K562 (cell line): Measurements from ENCODE around the gene OSBP2. TPM values are rescaled to one million over a fixed set of nuclear protein-coding genes. Genes with fewer than 3 reads are reported as not detected.

Source experiments
- ATAC-seq: fragments of 200-7000 bp; cut with Tn5 transposase; 3 replicates; pipeline ENCODE4 v1.9.1; 2020; ENCODE audit warnings: moderate library complexity
- BruUV-seq: library from RNA; stranded (reverse); fragments of 400-500 nt; replicated peaks from 2 replicates; lab custom pipeline; 2021; lab: Mats Ljungman, UMichigan
- CTCF ChIA-PET: fragments of 300-600 bp; formaldehyde crosslinking; extraction: SDS; loops from one replicate; lab custom pipeline; 2021; ENCODE audit warnings: low intra/inter-chr PET ratio; lab: Yijun Ruan, JAX
- POLR2A ChIA-PET: fragments of 300-600, 350-650 bp; sonication (Branson Sonifier 250); formaldehyde crosslinking; extraction: SDS; loops from one replicate; lab custom pipeline; 2021; ENCODE audit warnings: antibody characterized with exemption, inconsistent platforms; lab: Yijun Ruan, JAX
- DNase-seq, 4 experiments: peaks; one replicate each; pipeline versions ENCODE4 v3.0.0 to v3.0.0-alpha.2; 2011 to 2018; ENCODE audit warnings: low spot score in 3 of 4, mixed read lengths in 3 of 4; ENCODE audit errors: extremely low read depth in 1 of 4
- FAIRE-seq: peaks from 2 replicates; lab custom pipeline; 2011; peaks lifted over from hg19 to GRCh38; lab: Jason Lieb, UNC
- H2AFZ ChIP-seq: 2 replicates; pipeline ENCODE4 v1.6.0; 2011; ENCODE audit warnings: low read depth, low read length, control low read depth, inconsistent platforms
- H3K27ac ChIP-seq: fragments of 200-600 bp; 3 replicates; pipeline ENCODE4 v1.8.0; 2011; ENCODE audit warnings: low read depth, mild to moderate bottlenecking, control low read depth, inconsistent platforms, low read length, moderate library complexity, mixed read lengths; ENCODE audit errors: extremely low read depth
- H3K27me3 ChIP-seq, 2 experiments: fragments of 300-600 bp in 1 of 2; 2 replicates in 1 of 2; 3 replicates in 1 of 2; pipeline versions ENCODE4 v1.6.0 to v1.8.0; 2011; ENCODE audit warnings: inconsistent platforms in 2 of 2, low read length in 2 of 2, mild to moderate bottlenecking in 1 of 2, mixed read lengths in 1 of 2, moderate library complexity in 1 of 2; ENCODE audit not compliant: control insufficient read depth in 2 of 2, insufficient read depth in 2 of 2
- H3K36me3 ChIP-seq: fragments of 300-600 bp; 3 replicates; pipeline ENCODE4 v1.8.0; 2011; ENCODE audit warnings: mild to moderate bottlenecking, low read length, inconsistent platforms; ENCODE audit not compliant: control insufficient read depth, insufficient read depth
- H3K4me1 ChIP-seq, 2 experiments: fragments of 200-600 bp in 1 of 2; replicated peaks in 1 of 2; 2 replicates in 1 of 2; 3 replicates in 1 of 2; pipeline versions ENCODE4 v1.5.1 to v1.8.0; 2011; ENCODE audit warnings: inconsistent platforms in 2 of 2, low read length in 2 of 2, mild to moderate bottlenecking in 1 of 2, mixed read lengths in 1 of 2, moderate library complexity in 1 of 2; ENCODE audit not compliant: control insufficient read depth in 2 of 2, insufficient read depth in 2 of 2
- H3K4me2 ChIP-seq: 2 replicates; pipeline ENCODE4 v1.6.1; 2011; ENCODE audit warnings: low read length, control low read depth, inconsistent platforms, mixed read lengths; ENCODE audit not compliant: insufficient read depth
- H3K4me3 ChIP-seq: fragments of 200-600 bp; sonication (generic), shearing (Covaris generic); 2 replicates; pipeline ENCODE4 v1.5.1; 2016; ENCODE audit warnings: control low read depth, inconsistent platforms
- H3K79me2 ChIP-seq: fragments of 200-600 bp; 3 replicates; pipeline ENCODE4 v1.8.0; 2011; ENCODE audit warnings: low read length, inconsistent platforms; ENCODE audit not compliant: control insufficient read depth, insufficient read depth
- H3K9ac ChIP-seq, 2 experiments: 2 replicates each; pipeline versions ENCODE4 v1.6.0 to v1.6.1; 2011; ENCODE audit warnings: low read depth in 2 of 2, low read length in 2 of 2, control low read depth in 1 of 2, inconsistent platforms in 1 of 2, mild to moderate bottlenecking in 1 of 2, mixed read lengths in 1 of 2; ENCODE audit not compliant: insufficient read depth in 1 of 2
- H3K9me1 ChIP-seq: one replicate; pipeline ENCODE4 v1.6.0; 2011; ENCODE audit warnings: inconsistent platforms, mild to moderate bottlenecking, low read length, moderate library complexity; ENCODE audit not compliant: control insufficient read depth, insufficient read depth
- H3K9me3 ChIP-seq: replicated peaks from 2 replicates; pipeline ENCODE4 v1.5.1; 2011; ENCODE audit warnings: low read depth, low read length, inconsistent platforms; ENCODE audit not compliant: control insufficient read depth, insufficient read depth
- H4K20me1 ChIP-seq: replicated peaks from 2 replicates; pipeline ENCODE4 v1.6.1; 2011; ENCODE audit warnings: low read length, inconsistent platforms, mixed read lengths; ENCODE audit not compliant: control insufficient read depth, insufficient read depth
- ATF1 ChIP-seq, 2 experiments: fragments of 450-650 bp in 1 of 2; IDR thresholded peaks; 2 replicates each; pipeline ENCODE4 v1.6.1; 2016; ENCODE audit warnings: missing compliant biosample characterization in 1 of 2, missing genetic modification characterization in 1 of 2
- BACH1 ChIP-seq: fragments of 200-800 bp; sonication (Bioruptor generic); IDR thresholded peaks from 2 replicates; pipeline ENCODE4 v1.6.1; 2016; ENCODE audit warnings: missing genetic modification characterization, missing compliant biosample characterization
- CBX3 ChIP-seq, 2 experiments: IDR thresholded peaks; 1 replicate in 1 of 2; 2 replicates in 1 of 2; pipeline ENCODE4 v1.6.1; 2012; ENCODE audit warnings: inconsistent platforms in 2 of 2, low read length in 2 of 2, borderline replicate concordance in 1 of 2, control low read depth in 1 of 2
- CXXC5 ChIP-seq: fragments of 250-450 bp; sonication (Bioruptor Pico); IDR thresholded peaks from 2 replicates; pipeline ENCODE4 v1.8.0; 2022; ENCODE audit warnings: inconsistent platforms, mild to moderate bottlenecking, moderate library complexity
- ELF1 ChIP-seq: fragments of 200-800 bp; sonication (Bioruptor generic); IDR thresholded peaks from 2 replicates; pipeline ENCODE4 v1.6.1; 2016; ENCODE audit warnings: missing genetic modification characterization, missing compliant biosample characterization
- ESRRB ChIP-seq: fragments of 250-450 bp; sonication (Bioruptor Pico); IDR thresholded peaks from 2 replicates; pipeline ENCODE4 v1.5.0; 2020; ENCODE audit warnings: mild to moderate bottlenecking, moderate library complexity, borderline replicate concordance
- FUS ChIP-seq: fragments of 200-400 bp; formaldehyde crosslinking; optimal IDR thresholded peaks from 2 replicates; pipeline ENCODE3; 2017; ENCODE audit warnings: low read depth, low read length
- HDGF ChIP-seq: fragments of 450-650 bp; IDR thresholded peaks from 2 replicates; pipeline ENCODE4 v1.6.1; 2016
- HMG20A ChIP-seq: fragments of 450-650 bp; formaldehyde crosslinking; conservative IDR thresholded peaks from 2 replicates; pipeline ENCODE4 v1.4.0; 2020; ENCODE audit warnings: mild to moderate bottlenecking, mixed read lengths
- MECOM ChIP-seq: fragments of 250-450 bp; sonication (Bioruptor Pico); IDR thresholded peaks from 2 replicates; pipeline ENCODE4 v1.8.0; 2022; ENCODE audit warnings: inconsistent platforms
- NCOA6 ChIP-seq: fragments of 450-650 bp; IDR thresholded peaks from 2 replicates; pipeline ENCODE4 v1.6.1; 2017; ENCODE audit warnings: mild to moderate bottlenecking
- SLC30A9 ChIP-seq: fragments of 250-450 bp; sonication (Bioruptor Pico); IDR thresholded peaks from 2 replicates; pipeline ENCODE4 v1.8.0; 2022; ENCODE audit warnings: mild to moderate bottlenecking, moderate library complexity
- YY1 ChIP-seq, 3 experiments: IDR thresholded peaks; 2 replicates each; pipeline ENCODE4 v1.6.1; 2011; ENCODE audit warnings: low read length in 2 of 3, mild to moderate bottlenecking in 2 of 3, moderate library complexity in 2 of 3, borderline replicate concordance in 1 of 3, control low read depth in 1 of 3, low read depth in 1 of 3; ENCODE audit not compliant: insufficient read depth in 3 of 3, insufficient replicate concordance in 2 of 3, control insufficient read depth in 1 of 3, insufficient read length in 1 of 3; ENCODE audit errors: extremely low read depth in 1 of 3
- ZNF197 ChIP-seq: fragments of 200-800 bp; sonication (Bioruptor generic); IDR thresholded peaks from 2 replicates; pipeline ENCODE4 v1.6.1; 2016; ENCODE audit warnings: low read depth, missing genetic modification characterization, missing compliant biosample characterization
- ZNF449 ChIP-seq: fragments of 250-450 bp; sonication (Bioruptor Pico); IDR thresholded peaks from 2 replicates; pipeline ENCODE4 v1.8.0; 2022; ENCODE audit warnings: moderate library complexity, mild to moderate bottlenecking, inconsistent platforms
- ZNF764 ChIP-seq: fragments of 250-450 bp; sonication (Bioruptor Pico); IDR thresholded peaks from 2 replicates; pipeline ENCODE4 v1.4.0; 2020; ENCODE audit warnings: low read depth, mild to moderate bottlenecking, moderate library complexity
- WGBS: fragments of 100-300 bp; shearing (Covaris generic); methylation state at CpG from one replicate; pipeline ENCODE4 v1.1.6; 2016; ENCODE audit warnings: low coverage, mixed read lengths; ENCODE audit not compliant: insufficient coverage; ENCODE audit errors: missing lambda C conversion rate; 5-methylcytosine and 5-hydroxymethylcytosine counted together
- in situ Hi-C: fragments of 300-500 bp; cut with MboI; formaldehyde crosslinking; loops from 4 replicates; pipeline ENCODE4 v1.15.0; 2018; ENCODE audit warnings: inconsistent platforms, mixed read lengths
- intact Hi-C: fragments of 100-400 bp; cut with micrococcal nuclease; formaldehyde crosslinking; loops from 2 replicates; pipeline ENCODE4 v1.14.2; 2022
- polyA plus RNA-seq, 8 experiments: library from polyadenylated mRNA; depleted of rRNA in 4 of 8; stranded (reverse) in 5 of 8; unstranded in 3 of 8; fragments of >200 nt; fragmentation: Nextera tagmentation in 2 of 8; fragmentation: Illumina TruSeq in 1 of 8; extraction: Ambion mirVana in 2 of 8; extraction: Trizol in 1 of 8; gene quantifications; 2 replicates each; pipeline versions ENCODE4 v1.2.1 to v1.2.3, GENCODE V29; 2011 to 2014; ENCODE audit warnings: inconsistent platforms in 1 of 8, missing spikeins in 1 of 8
- total RNA-seq, 7 experiments: library from RNA; depleted of rRNA in 6 of 7; stranded (reverse); fragments of >200 nt in 6 of 7; fragmentation: Illumina TruSeq in 2 of 7; extraction: Trizol in 2 of 7; gene quantifications; 2 replicates each; pipeline versions ENCODE4 v1.2.1 to v1.2.3, GENCODE V29; 2011 to 2021; ENCODE audit warnings: low replicate concordance in 1 of 7
- TF ChIP-seq, protein P1 (sequence below): fragments of 250-450 bp; sonication (Bioruptor Pico); IDR thresholded peaks from 2 replicates; pipeline ENCODE4 v1.4.0; 2020

OSBP2 gene
- total and polyA plus RNA-seq, 9 of the 15 experiments (the other 6 are each of a cell fraction or from before 2014, with no cell fraction given): 0.52 to 29.5 (median 21.6) TPM

- Histone ChIP-seq H3K4me2 (no peak overlapping the region), H3K4me1 (peaks cover 7 to 11% of the 10 kb centered on the region in 2 experiments; a peak in 4 of 5 replicates), H3K27me3 (no peaks in the 10 kb centered on the region), H3K9ac (no peak overlapping the region), H3K9me3 (no peaks in the 10 kb centered on the region), H3K36me3 (no peaks in the 10 kb centered on the region), H3K79me2 (no peaks in the 10 kb centered on the region), H3K4me3 (no peak overlapping the region), H2AFZ (no peak overlapping the region), H3K27ac (no peak overlapping the region), H4K20me1 (no peaks in the 10 kb centered on the region), H3K9me1 (no peaks in the 10 kb centered on the region)
- CTCF ChIA-PET: no interaction called here
- no peak for ATAC-seq
- no peak for FAIRE-seq
- no peak for DNase-seq
- WGBS: 50% methylated on average over 1 of the region's 1 CpG
- POLR2A ChIA-PET: interaction anchor here (0.7 kb wide), 1 partner anchor 13 kb away, joined by 3 read pairs; no protein-coding TSS in a partner anchor
- intact Hi-C loops (no loop called here), in situ Hi-C loops (no loop called here)
- BruUV-seq: no TSS peak
- no peak for TF ChIP-seq YY1 (IDR thresholded peaks at IDR 0.05; ENCODE audit: borderline replicate concordance in 1 of 3, control insufficient read depth in 1 of 3, extremely low read depth in 1 of 3, insufficient read depth in 3 of 3, insufficient read length in 1 of 3, insufficient replicate concordance in 2 of 3, low read depth in 1 of 3, low read length in 2 of 3)
- TF ChIP-seq, protein P1, sequence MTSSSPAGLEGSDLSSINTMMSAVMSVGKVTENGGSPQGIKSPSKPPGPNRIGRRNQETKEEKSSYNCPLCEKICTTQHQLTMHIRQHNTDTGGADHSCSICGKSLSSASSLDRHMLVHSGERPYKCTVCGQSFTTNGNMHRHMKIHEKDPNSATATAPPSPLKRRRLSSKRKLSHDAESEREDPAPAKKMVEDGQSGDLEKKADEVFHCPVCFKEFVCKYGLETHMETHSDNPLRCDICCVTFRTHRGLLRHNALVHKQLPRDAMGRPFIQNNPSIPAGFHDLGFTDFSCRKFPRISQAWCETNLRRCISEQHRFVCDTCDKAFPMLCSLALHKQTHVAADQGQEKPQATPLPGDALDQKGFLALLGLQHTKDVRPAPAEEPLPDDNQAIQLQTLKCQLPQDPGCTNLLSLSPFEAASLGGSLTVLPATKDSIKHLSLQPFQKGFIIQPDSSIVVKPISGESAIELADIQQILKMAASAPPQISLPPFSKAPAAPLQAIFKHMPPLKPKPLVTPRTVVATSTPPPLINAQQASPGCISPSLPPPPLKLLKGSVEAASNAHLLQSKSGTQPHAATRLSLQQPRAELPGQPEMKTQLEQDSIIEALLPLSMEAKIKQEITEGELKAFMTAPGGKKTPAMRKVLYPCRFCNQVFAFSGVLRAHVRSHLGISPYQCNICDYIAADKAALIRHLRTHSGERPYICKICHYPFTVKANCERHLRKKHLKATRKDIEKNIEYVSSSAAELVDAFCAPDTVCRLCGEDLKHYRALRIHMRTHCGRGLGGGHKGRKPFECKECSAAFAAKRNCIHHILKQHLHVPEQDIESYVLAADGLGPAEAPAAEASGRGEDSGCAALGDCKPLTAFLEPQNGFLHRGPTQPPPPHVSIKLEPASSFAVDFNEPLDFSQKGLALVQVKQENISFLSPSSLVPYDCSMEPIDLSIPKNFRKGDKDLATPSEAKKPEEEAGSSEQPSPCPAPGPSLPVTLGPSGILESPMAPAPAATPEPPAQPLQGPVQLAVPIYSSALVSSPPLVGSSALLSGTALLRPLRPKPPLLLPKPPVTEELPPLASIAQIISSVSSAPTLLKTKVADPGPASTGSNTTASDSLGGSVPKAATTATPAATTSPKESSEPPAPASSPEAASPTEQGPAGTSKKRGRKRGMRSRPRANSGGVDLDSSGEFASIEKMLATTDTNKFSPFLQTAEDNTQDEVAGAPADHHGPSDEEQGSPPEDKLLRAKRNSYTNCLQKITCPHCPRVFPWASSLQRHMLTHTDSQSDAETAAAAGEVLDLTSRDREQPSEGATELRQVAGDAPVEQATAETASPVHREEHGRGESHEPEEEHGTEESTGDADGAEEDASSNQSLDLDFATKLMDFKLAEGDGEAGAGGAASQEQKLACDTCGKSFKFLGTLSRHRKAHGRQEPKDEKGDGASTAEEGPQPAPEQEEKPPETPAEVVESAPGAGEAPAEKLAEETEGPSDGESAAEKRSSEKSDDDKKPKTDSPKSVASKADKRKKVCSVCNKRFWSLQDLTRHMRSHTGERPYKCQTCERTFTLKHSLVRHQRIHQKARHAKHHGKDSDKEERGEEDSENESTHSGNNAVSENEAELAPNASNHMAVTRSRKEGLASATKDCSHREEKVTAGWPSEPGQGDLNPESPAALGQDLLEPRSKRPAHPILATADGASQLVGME: no peak
- TF ChIP-seq ZNF449 (CRISPR knock-in tag): no peak
- no peak for TF ChIP-seq NCOA6
- no peak for TF ChIP-seq CBX3 (IDR thresholded peaks at IDR 0.05; ENCODE audit: borderline replicate concordance in 1 of 2, low read length in 2 of 2)
- no peak for TF ChIP-seq ZNF764 (CRISPR knock-in tag)
- no peak for TF ChIP-seq SLC30A9
- TF ChIP-seq BACH1 (tag): no peak
- TF ChIP-seq ESRRB (CRISPR knock-in tag): no peak
- TF ChIP-seq MECOM (CRISPR knock-in tag): no peak
- TF ChIP-seq HMG20A (CRISPR knock-in tag): no peak
- TF ChIP-seq FUS: no peak
- TF ChIP-seq ATF1 (CRISPR knock-in tag; IDR thresholded peaks at IDR 0.05): no peak
- no peak for TF ChIP-seq ATF1 (tag; IDR thresholded peaks at IDR 0.05)
- TF ChIP-seq HDGF: no peak
- TF ChIP-seq CXXC5: no peak
- no peak for TF ChIP-seq ZNF197 (CRISPR knock-in tag)
- no peak for TF ChIP-seq ELF1
Observed at GRCh38 chr22:30702856-30703255, 8.2 kb downstream of the OSBP2 start.
